GM18517 (cell line): ENCODE measurements around the gene ALDH1A3.

Experiments
- ATAC-seq: cut with Tn5 transposase; IDR thresholded peaks from one replicate; pipeline ENCODE4 v1.9.1; 2021; ENCODE audit warnings: mild to moderate bottlenecking, moderate library complexity; ENCODE audit not compliant: unreplicated experiment

Gene ALDH1A3

GRCh38 chr15:100858294-100858693 lies 21.3 kb upstream of the ALDH1A3 start:
- ATAC-seq = no peak

DNA sequence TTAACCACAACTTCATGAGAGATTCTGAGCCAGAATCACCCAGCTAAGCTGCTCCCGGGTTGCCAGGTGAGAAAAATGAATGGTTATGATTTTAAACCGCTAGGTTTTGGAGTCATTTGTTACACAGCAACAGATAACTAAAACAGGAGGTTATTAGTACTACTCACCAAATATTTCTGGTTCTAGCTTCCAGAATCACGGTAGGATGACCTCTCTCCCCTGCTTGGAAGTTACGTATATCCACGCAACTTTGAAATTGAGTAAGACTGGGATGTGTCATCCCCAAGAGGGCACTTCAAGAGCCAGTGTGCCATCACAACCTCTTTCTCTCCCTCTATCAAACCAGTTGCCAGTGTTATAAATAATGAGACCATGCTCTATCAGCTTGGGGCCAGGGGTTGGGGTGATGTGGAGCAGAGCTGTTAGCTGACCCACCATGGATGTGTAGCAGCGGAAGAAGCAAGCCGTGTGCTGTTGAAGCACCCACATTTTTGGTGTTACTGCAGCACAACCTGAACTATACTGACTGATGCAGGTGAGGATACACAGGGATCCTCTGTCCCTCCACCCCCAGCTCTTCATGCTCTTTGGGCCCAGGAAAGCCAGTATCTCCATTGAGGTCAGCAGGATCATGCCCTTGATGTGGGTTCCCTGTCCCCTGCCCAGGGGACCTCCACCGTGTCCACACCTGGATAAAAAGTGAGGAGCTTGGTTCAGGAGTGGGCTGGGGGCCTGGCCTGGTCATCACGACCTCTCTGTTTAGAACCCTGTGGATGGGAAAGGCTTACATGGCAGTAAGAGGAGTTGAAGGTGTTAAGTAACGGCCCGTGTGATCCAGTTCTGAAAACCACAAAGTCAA lies 19.4 kb upstream of the ALDH1A3 start:
- ATAC-seq = no peak

GRCh38 chr15:100860829-100861510 lies 18.7 kb upstream of the ALDH1A3 start:
- ATAC-seq = no peak

GRCh38 chr15:100861511-100861991 lies 18.1 kb upstream of the ALDH1A3 start:
- ATAC-seq = no peak

GRCh38 chr15:100862162-100862561 lies 17.5 kb upstream of the ALDH1A3 start:
- no peak for ATAC-seq

GRCh38 chr15:100863075-100863795 lies 16.4 kb upstream of the ALDH1A3 start:
- no peak for ATAC-seq

DNA sequence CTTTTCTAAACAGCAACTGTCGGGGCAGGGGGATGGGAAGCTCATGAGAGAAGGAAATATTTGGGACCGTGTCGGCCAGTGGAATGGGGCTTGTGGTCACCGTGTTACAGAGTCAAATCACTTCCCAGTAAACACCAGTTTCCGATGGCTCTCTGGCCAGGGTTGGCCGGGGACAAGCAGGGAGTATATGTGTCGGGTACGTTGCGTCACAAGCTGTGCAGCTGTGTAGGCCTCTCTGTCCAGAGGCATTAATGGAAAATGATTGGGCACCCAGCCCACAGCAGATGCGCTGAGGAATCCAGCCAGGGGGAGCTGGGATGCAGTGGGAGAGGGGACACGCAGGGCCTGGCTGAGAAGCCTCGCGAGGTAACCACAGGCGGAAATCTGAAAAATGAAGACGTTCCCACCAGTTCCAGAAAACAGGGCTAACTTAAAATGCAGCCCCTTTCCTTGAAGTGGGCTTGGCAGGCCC lies 15.8 kb upstream of the ALDH1A3 start:
- no peak for ATAC-seq

DNA sequence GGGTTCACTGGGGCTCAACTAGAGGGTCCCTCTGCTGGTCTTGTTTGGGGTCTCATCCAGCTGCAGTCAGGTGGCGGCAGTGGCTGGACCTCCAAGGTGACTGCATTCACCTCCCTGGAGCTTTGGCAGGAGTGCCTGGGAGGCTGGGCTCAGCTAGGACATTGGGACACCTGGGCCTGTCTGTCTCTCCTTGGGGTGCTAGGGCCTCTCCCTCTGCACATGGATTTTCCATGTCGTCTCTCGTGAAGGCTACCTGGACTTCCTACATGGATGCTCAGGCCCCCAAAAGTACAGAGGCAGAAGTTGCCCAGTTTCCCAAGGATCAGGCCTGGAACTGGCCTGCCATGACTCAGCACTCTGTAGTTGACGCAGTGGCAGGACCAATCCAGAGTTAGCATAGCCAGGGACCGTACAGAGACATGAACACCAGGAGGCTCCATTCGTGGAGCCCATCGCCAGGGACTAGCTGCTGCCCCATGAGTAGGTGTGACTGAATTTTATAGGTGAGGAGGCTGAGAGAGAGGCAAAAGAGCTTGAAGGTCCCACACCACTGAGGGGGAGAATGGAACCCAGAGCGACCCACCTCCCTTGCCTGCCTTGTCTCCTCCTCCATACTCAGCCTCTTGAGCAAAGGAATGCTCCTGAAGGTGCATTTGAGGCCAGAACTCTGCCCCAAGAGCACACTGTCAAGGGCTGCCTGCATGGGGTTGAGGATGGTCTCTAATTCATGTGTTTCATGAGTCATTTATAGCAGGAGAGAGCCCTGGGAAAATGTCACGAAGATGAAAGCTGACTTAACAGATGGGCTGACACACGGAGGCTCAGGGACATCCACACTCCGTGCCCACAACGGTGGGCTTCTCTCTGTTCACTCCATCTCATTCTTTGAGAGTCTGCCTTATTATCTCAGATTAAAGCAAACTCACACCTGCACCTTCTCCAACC lies 13.0 kb upstream of the ALDH1A3 start:
- no peak for ATAC-seq

- ATAC-seq = no peak
Measured at GRCh38 chr15:100867433-100867832, 12.2 kb upstream of the ALDH1A3 start.

- no peak for ATAC-seq
Measured at GRCh38 chr15:100869151-100869999, 10.3 kb upstream of the ALDH1A3 start.

DNA sequence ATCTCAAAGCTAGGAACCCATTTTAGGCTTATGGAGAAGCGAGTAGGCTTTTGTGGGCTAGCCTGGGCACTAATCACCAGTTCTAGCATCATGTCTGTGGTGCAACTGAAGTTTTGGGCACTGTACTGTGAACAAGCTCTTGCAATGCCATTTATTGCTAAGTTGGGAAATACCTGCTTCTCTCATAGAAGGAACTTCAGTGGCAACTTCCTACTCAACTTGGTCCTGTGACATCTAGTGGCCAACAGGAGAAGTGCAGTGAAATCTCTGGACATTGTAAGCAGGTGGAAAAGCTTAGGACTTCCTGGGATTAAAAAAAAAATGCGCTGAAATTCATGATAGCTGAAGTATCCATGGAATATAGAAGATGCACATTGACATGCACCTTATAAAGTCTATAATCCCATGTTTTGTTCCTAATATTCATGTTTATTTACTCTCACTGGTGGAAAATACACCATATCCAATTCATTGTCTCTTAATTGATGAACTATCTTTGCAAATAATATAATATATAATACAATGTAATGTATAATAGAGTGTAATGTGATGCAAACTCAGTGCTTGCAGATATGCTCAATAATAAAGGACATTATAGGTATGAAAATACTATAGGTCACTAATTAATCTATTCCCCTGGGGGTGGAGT lies 6.5 kb upstream of the ALDH1A3 start:
- peak; percentile 68 for ATAC-seq

DNA sequence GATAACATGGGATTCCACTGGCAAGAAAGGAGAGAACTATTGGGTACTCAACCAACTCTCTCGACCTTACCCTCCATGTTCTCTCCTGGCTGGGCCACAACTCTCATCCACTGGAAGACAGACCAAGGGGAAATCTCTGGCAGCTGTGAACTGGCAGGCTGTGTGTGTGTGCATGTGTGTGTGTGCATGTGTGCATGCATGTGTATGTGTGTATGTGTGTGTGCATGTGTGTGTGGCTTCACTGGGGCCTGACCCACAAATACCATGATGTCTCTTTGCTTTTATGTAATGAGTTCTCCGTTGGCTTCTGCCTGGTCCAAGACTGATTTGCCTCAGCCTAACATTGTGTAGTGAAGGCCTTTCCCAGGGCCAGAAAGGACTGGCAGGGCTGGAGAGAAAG lies 4.1 kb upstream of the ALDH1A3 start:
- ATAC-seq = no peak

- ATAC-seq = no peak
Measured at GRCh38 chr15:100875976-100876375, 3.7 kb upstream of the ALDH1A3 start.

GRCh38 chr15:100877551-100877950 lies 2.1 kb upstream of the ALDH1A3 start:
- ATAC-seq = no peak

GRCh38 chr15:100878130-100878529 lies 1.5 kb upstream of the ALDH1A3 start:
- ATAC-seq = no peak

- ATAC-seq = no peak
Measured at GRCh38 chr15:100878648-100879047, 983 bp upstream of the ALDH1A3 start.

DNA sequence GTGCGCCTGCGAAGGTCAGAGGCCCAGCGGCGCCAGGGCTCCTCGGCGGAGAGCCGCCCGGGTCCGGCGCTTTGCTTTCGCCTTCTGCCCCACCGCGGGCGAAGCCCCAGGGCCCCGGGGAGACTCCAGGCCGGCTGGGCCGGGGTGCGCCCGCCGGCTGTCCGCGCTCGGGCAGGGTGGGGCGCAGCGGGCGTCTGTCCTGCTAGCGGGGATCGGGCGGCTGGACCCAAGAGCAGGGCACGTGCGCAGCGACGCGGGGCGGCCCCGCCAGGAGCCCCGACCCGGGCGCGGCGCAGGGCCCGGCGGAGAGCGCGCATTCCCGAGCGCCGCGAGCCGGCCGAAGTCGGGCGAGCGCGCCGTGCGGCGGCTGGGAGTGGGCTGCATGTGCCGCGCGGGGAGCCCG lies 569 bp upstream of the ALDH1A3 start:
- ATAC-seq = no peak

DNA sequence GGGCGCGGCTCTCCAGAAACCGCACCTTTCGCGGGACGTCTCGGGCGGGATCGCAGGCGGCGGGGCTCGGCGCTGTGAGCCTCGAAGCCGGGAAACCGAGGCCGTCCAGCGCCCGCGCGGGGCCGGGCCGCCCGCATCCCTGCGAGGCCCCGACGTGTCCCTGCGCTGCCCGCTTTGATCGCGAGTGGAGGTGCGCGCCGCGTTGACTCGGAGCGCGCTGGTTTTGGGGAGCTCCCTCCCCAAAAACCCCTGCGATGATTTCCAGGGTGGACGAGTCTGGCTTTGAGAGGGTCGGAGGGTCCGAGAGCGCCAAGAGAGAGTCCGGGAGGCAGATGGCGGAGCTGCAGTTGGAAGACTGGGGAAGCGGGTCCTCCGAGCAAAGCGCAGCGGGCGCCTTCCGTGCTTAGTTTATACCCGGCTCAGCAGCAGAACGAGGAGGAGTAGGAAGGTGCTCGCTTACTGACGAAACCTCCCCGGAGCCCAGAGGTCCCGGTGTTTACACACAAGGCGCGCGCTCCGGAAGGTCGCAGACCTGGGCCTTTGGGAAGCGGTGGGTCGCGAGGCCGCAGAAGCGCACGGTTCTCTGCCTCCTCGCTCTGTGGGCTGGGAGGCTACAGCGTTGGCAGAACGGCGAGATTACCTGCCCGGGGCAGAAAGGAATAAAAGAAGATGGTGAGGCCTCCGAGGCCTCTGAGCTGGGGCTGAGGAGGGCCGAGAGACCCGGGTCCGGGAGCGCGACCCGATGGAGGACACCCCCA lies 687 bp downstream of the ALDH1A3 start:
- no peak for ATAC-seq
